GM19395 (cell line): Measurements from ENCODE around the gene AP1G1.
"Not testable (repeated sequence)": the region's sequence is repeated elsewhere in the genome, so short reads cannot be mapped to it uniquely, and the experiment has no call there.

ENCODE experiments used
- ATAC-seq: cut with Tn5 transposase; IDR thresholded peaks from one replicate; pipeline ENCODE4 v1.9.1; 2021; ENCODE audit warnings: mild to moderate bottlenecking, moderate library complexity; ENCODE audit not compliant: unreplicated experiment

The AP1G1 gene

DNA sequence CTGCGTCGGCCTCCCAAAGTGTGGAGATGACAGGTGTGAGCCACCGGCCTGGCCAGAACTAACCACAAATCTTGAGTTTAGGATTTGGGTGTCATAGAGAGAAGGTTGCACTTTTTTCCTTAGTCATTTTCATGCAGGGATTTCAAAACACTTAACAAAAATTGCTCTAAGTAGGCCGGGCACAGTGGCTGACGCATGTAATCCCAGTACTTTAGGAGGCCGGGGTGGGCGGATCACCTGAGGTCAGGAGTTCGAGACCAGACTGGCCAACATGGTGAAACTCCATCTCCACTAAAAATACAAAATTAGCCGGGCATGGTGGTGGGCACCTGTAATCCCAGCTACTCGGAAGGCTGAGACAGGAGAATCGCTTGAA lies 1.5 kb upstream of the AP1G1 start:
- not testable (repeated sequence) for ATAC-seq

DNA sequence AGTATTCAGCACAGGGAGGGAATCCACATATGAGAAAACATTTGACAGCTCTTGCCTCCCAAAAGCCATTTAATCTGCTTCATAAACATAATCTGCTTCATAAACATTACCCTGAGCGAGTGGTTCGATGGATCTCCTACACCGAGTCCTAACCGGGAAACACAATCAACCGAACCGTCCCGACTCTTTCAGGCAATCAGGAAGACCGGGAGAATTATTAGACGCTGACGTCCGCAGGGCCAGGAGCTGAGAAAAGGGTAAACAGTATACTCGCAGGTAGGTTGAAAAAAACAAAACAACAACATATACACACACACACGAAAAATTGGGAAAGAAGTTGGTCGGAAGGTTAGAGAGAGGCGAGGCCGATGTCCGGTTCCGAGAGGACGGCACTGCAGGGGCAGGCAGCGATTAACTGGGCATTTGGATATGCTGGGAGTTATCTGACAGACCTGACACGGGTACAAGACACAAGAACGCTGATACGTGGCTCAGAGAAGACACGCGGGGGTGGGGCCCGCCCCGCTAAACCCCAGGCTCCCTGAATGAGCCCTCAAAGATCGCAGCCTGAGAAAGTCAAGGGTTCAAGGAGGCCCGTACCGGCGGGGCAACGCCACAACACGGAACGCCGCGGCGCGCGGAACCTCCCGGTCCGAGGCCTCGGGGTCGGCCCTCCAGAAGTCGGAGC lies 585 bp downstream of the AP1G1 start:
- peak; percentile 45 for ATAC-seq

DNA sequence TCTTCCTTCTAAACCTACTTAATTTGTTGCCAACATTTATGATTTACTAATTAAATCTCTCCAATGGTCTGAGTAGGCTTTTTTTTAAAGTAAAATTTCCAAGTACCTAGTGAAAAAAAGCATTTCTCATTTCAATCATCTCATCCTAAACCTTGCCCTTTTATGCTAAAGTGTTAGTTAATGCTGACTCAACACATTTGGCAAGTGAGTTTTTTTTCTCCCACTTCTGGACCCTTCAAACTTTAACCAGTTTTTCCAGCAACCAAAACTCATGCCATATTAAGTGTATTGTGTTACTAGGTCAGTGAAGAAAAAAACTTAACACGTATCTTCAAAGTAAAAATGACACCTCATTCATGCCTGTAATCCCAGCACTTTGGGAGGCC lies 5.3 kb downstream of the AP1G1 start:
- no peak for ATAC-seq

DNA sequence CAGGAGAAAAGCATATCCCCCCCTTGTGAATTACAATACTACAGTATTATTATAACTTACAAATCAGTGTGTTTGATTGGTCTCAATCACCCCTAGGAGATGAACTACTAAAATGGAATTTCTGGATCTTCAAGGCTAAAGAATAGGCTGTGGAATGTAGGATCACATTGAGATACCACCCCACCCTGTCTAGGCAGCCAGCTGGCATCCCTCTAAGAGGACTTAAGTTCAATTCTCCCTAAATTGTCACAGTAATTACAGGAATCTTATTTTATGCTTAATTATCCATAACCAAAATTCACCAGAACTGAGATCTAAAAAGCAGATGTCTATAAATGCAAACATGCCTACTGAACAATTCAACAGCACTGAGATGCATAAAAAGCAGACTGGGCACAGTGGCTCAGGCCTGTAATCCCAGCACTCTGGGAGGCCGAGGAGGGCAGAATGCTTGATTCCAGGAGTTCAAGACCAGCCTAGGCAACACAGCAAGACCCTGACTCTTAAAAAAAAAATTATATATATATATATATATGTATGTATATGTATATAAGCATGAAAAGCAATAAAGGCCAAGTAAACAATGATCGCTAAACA lies 12.0 kb downstream of the AP1G1 start:
- no peak for ATAC-seq

DNA sequence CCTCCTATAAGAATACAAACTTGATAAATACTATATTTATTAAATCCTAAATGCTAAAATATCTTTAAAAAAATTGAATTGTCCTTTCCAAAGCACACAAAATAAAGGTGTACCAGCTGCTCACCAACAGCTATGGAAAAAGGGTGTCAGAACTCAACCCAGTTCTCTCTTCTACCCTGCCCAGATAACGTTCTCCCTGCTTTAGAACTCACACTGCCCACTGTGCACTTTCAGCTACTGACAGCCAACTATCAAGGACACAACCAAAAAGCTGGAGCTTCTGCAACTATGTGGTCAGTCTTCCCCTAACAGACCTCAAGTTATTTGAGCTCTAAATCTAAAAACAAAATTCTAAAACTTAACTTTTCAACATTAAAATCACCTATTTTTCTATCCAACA lies 13.7 kb downstream of the AP1G1 start:
- no peak for ATAC-seq

DNA sequence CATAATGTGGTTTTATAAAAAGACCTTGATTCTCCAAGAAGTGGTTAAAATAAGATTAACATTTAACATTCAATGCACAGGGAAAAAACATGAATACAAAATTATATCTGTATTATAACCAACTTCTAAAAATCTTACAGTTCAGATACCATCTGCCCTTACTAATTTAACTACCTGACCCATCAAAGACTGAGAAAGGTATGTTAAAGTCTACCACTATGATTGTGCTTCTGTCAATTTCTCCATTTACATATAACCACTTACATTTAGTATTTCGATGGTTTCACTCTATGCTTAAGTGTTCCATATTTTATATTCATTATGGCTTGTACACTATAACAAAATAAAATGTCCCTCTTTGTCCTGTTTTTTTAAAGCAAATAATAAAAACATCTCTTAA lies 14.6 kb downstream of the AP1G1 start:
- no peak for ATAC-seq

DNA sequence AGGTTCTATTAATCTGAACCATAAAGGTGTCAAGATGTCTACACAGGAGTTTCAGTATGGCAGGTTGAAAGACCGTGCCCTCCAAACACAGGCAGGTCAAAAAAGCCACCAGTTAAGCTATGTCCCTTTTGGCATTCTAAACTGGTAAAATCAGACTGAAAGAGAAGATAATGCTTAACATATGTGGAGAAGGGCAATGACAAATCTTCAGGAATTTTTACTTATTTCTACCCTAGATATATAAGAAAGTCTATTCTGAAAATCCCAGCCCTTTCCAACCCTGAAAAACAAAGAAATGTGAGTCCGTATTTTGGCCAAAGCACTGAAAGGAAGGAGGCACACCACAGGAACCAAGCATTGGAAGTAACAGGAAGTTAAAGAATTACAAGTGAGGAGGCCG lies 16.5 kb downstream of the AP1G1 start:
- no peak for ATAC-seq

DNA sequence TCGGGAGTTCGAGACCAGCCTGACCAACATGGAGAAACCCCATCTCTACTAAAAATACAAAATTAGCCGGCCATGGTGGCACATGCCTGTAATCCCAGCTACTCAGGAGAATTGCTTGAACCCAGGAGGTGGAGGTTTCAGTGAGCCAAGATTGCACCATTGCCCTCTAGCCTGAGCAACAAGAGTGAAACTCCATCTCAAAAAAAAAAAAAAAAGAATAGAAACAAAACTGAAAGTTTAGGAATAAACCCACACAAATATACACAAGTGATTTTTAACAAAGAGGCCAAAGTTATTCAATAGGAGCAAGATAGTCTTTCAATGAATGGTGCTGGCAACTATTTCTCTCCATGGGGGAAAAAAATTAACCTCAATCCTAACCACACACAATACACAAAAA lies 18.3 kb downstream of the AP1G1 start:
- ATAC-seq, result not testable (repeated sequence)

DNA sequence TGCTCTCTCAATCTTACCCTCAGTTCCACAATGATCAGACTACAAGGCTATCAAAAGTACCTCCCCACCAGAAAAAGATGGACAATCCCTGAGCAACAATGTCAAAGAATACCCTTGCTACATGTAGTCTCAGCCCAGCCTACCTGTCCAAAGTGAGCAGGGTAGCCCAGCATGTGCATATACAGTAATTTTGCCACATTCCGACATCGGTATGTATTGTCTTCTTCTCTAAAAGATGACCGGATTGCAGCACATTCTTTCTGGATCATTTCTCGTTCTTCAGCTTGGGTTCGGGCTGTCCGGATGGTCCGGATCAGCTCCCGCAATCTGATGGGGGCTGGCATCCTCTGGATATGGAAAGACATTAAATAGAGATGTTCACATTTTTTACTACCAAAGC lies 19.5 kb downstream of the AP1G1 start:
- no peak for ATAC-seq

DNA sequence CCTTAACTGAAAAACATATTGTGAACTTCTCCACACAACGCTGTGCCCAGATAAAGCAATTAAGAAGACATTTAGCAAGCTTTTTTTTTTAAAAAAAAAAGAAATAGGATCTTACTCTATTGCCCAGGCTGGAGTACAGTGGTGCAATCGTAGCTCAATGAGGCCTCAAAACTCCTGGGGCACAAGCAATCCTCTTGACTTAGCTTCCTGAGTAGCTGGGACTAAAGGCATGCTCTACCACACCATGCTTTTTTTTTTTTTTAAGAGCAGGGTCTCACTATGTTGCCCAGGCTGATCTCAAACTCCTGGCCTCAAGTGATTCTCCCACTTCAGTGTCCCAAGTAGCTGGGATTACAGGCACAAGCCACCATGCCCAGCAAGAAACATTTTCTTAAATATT lies 20.1 kb downstream of the AP1G1 start:
- no peak for ATAC-seq

DNA sequence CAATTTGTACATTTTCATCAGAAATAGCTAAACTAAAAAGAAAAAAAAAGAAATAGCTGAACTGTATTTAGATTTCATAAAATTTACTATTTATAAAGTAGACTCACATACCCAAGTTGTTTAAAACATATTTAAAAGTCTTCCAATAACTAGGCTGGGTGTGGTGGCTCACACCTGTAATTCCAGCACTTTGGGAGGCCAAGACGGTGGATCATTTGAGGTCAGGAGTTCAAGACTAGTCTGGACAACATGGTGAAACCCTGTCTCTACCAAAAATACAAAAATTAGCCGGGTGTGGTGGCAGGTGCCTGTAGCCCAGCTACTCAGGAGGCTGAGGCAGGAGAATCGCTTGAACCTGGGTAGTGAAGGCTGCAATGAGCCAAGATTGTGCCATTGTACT lies 23.5 kb downstream of the AP1G1 start:
- ATAC-seq, result not testable (repeated sequence)

DNA sequence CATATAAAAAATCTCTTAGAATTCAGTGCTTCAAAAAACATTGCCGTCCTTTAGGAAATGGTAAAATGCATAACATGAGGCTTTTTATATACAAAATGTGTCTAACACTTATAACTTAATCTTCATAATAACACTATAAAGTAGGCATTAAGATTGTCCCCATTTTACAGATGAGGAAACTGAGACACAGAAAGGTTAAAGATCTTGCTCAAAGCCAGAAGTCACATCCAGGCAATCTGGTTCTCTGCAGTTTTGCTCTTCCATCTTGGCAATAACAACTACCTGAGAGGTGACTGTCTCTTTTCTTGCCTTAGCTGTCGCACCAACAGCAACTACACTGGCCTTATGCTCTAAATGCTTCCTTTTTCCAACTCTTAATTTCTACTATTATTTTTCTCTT lies 24.5 kb downstream of the AP1G1 start:
- ATAC-seq, result no peak

DNA sequence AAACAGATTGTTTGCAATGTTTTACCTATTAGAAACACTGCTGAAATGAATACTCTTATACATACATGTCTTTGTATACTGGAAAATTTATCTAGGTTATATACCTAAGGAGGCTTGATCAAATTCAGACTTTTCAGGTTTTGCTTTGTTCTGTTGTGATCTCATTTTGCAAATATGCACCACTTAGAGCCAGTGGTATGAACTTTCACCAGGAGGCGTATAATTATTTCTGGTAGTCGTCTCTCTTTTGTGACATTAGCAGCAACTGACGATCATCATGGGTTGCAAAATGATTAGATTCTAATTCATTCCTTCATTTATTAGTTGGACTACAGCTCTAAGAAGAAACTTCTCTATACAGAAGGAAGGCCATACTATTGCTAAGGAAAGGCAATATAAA lies 26.9 kb downstream of the AP1G1 start:
- ATAC-seq, result no peak

DNA sequence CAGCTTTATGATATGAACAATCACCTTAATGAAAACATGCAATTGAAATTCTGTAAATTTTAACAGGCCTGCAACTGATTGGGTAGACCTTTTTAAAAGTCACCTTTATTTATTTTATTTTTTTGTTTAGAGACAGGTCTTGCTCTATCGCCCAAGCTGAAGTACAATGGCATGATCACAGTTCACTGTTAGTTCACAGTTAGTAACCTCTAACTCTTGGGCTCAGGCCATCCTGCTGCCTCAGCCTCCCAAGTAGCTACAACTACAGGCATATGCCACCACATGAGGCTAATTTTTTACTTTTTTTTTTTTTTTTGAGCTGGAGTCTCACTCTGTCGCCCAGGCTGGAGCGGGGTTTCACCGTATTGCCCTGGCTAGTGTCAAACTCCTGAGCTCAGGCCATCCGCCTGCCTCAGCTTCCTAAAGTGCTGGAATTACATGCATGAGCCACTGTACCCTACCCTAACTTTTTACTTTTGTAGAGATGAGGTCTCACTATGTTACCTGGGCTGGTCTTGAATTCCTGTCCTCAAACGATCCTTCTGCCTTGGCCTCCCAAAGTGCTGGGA lies 28.0 kb downstream of the AP1G1 start:
- no peak for ATAC-seq

DNA sequence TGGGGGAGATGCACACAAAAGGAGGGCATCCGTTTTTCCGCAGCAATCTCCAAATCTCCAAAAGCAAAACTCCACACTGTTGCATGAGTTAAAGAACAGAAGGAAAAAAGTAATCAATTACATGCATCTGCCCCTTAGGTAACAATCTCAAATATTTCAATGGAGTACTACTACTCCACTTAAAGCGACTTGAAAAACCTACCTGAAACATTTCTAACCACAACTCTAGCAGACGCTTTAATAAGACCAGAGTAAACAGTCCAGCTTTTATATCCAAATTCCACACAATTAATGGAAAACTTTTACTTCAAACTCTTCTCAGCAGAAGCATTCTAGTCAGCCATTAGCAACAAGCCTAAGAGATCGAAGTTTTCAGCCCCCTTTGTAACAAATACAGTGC lies 29.9 kb downstream of the AP1G1 start:
- no peak for ATAC-seq

DNA sequence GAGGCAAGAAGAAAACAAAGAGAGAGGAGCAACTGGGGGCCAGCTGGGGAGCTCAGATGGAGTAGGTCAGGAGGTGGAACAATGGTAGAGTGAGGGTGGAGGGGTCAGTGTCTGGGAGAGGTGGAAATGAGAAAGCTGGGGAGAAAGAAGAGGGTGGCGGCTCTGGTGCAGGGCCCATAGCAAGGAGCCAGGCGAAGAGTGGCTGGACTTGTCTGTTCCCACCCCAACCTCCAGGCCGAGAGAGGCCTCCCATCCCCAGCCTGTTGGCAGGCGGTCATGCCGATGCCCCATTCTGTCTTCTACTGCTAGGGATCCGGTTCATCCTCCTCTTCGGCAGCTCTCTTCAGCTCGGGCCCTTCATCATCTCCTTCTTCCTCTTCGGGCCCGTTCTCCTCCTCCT lies 31.3 kb downstream of the AP1G1 start:
- no peak for ATAC-seq

DNA sequence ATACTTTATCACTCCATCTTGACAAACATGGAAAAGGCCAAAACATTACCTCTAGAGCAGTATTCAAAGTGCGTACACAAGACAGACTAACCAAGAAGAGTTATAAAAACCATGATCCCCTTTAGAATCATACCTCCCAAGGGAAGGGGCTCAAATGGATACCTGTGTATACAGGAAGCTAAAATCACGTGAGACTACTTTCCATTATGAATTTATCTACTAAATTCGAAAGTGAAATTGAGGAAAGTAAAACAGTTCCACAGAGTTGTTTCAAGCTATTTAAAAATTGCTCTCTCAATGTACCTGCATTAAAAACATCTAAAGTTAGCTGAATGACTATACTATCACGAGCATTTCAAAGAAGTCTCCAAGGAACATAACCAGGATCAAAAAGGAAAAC lies 32.7 kb downstream of the AP1G1 start:
- no peak for ATAC-seq

DNA sequence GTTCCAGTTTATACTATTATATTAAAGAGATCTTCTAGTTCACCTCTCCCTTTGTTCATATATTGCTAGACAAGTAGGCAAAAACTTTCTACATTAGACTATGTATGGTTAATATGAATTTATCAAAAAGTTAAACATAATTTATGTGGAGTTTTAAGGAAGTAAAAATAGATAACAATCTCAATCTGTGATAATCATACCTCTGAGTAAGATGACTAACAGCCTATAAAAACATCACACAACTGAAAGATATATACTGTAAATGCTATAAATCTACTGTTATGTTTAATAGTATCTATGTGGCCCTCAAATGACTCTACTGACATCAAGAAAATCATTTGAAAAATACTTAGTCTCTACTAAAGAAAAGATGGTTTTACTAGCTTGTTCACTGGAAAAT lies 37.1 kb downstream of the AP1G1 start:
- no peak for ATAC-seq

DNA sequence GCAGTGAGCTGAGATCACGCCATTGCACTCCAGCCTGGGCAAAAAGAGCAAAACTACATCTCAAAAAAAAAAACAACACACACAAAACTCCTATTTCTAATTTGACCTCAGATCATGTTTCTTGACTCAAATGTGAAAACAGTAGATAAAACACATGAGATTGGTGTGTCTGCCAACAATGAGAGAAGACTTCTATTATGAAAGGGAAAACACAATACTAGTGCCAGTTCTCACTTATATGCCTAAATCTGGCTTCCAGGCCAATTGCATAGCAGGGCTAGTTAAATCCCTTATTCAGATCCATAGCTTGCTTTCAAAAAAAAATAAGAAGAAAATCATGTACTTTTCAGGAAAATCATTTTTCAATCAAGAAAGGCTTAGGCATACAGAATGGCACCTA lies 39.4 kb downstream of the AP1G1 start:
- ATAC-seq, result no peak

DNA sequence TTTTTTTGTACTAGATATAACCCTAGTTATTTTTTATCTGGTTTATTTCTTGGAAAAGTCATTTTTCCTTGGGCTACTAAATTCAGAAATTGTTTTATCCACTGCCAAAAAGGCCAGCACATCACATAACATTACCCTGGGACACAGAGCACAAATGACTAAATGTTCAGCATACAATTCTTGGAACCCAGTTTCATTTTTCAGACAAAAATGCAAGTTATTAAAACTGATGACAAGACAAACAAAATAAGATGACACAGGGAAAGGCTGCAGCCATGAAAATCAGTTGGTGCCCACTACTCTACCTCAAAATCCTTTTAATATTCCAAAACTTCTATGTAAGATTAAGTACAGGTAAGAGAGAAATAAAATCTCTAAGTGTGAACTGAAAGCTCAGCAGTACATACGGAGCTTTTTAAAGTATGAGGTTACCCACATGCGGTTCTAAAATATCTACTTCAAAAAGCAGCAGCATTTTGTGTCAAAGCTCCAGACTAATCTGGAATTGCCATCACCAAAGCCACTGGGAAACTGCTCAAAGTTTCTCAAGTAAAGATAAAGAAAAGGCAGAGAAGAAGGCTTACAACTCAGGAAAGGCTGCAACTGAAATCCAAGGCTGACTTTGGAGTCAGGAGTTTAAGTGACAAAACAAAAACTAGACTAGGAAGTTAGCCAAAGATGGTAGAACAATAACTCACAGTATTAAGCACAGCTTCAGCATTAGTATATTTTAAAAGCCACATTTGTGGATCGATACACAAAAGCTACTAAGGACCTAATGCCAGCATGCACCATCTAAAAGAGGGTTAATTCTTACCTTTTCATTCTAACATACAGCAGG lies 41.4 kb downstream of the AP1G1 start:
- no peak for ATAC-seq

DNA sequence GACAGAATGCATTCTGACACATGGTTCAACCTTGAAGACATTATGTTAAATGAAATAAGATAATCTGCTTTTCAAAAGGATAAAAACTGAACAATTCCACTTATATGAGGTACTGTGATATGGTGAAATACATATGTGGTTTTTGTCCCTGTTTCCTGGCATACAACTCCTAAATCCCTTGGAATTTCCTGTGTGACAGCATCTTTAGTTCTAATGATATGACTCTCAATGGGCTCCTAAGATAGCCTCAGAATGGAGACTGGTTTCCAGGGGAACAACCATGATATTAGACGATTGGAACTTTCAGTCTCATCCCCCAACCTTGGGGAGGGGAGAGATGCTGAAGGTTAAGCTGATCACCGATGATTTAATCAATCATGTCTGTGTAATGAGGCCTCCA lies 46.4 kb downstream of the AP1G1 start:
- no peak for ATAC-seq

DNA sequence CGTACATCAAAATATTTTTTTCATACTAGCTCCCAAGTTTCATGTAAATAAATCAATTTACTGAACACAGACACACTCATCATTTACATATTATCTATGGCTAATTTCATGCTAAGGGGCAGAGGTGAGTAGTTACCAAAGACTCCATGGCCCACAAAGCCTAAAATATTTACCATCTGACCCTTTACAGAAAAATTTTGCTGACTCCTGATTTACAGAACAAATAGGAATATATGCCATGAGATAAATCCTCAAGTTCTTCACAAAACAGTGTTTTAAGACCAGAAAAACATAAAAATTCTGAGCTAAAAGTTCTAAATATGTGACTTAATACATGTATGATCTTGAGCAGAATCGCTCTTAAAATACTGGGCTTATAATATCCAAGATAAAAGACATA lies 47.5 kb downstream of the AP1G1 start:
- no peak for ATAC-seq
